Pancreas (tissue), 10 donors: ENCODE data around the gene EHF. TPM values are rescaled to one million over a fixed set of nuclear protein-coding genes. Genes with fewer than 3 reads are reported as not detected.

Experiments used
- ATAC-seq, 4 donors: fragments of 200-7000 bp; cut with Tn5 transposase; one replicate each; pipeline versions ENCODE4 v1.8.0 to v1.9.1; 2020; ENCODE audit warnings: mild to moderate bottlenecking in 4 of 4, moderate library complexity in 4 of 4
- DNase-seq, 6 donors: peaks; one replicate each; pipeline ENCODE4 v3.0.0-alpha.2; 2020
- FAIRE-seq: peaks from 2 replicates; lab custom pipeline; 2012; peaks lifted over from hg19 to GRCh38; lab: Jason Lieb, UNC
- H3K27ac ChIP-seq, 4 donors: fragments of 200-600 bp; sonication (generic); 1 replicate in 3 of 4; 2 replicates in 1 of 4; pipeline versions ENCODE4 v1.5.0 to v1.8.0; 2020
- H3K27me3 ChIP-seq, 4 donors: fragments of 200-600 bp; one replicate each; pipeline ENCODE4 v1.8.0; 2021
- H3K36me3 ChIP-seq, 3 donors: fragments of 200-600 bp; sonication (generic) in 1 of 3; one replicate each; pipeline versions ENCODE4 v1.5.0 to v1.8.0; 2020 to 2021
- H3K4me1 ChIP-seq, 3 donors: fragments of 200-600 bp; one replicate each; pipeline ENCODE4 v1.8.0; 2021
- H3K4me3 ChIP-seq, 4 donors: fragments of 200-600 bp; sonication (generic) in 2 of 4; one replicate each; pipeline versions ENCODE4 v1.5.0 to v1.8.0; 2020 to 2021
- H3K9me3 ChIP-seq, 4 donors: fragments of 200-600 bp; one replicate each; pipeline ENCODE4 v1.8.0; 2021
- WGBS, 2 donors: extraction: QIAGEN DNeasy Blood & Tissue Kit; methylation state at CpG; one replicate each; pipeline ENCODE4 v1.1.7; 2013; 5-methylcytosine and 5-hydroxymethylcytosine counted together
- intact Hi-C, 3 donors: fragments of 100-400 bp; cut with DNase I; formaldehyde crosslinking; loops; one replicate each; pipeline versions ENCODE4 v1.11.1 to v1.14.2; 2022
- polyA plus RNA-seq, 2 donors: library from polyadenylated mRNA; stranded (reverse); fragments of 200-250 nt; gene quantifications; one replicate each; pipeline ENCODE4 v1.2.3, GENCODE V29; 2013
- total RNA-seq, 6 donors: library from RNA; stranded (reverse); fragmentation: NEBNext Ultra II Directional in 4 of 6; extraction: Animal tissue kit (Norgen Biotek cat#: 25700) in 4 of 6; gene quantifications; one replicate each; pipeline versions ENCODE4 v1.2.1 to v1.2.4, GENCODE V29; 2021 to 2023
- TF ChIP-seq, protein P1 (sequence below), 4 donors: fragments of 200-600 bp; sonication (generic) in 3 of 4; IDR thresholded peaks; one replicate each; pipeline versions ENCODE4 v1.5.0 to v1.8.0; 2021; ENCODE audit warnings: antibody characterized with exemption in 4 of 4
- donor health status: healthy with polysubstance abuse.
- donor health status: DM: no; HTN: no; CAD: no; lungs with moderate emphysema.
- donor health status: DM: no; HTN: no; CAD: no.
- donor health status: control.
- donor health status: control.
- donor health status: Bipolar disorder and iron deficiency.
- donor health status: DM: yes; HTN: yes; CAD: no.
- donor health status: DM: no; HTN: no; CAD: no.
- donor health status: DM: no; HTN: no; CAD: no.
- donor health status: DM: yes; HTN: yes; CAD: no.

EHF gene
- total and polyA plus RNA-seq, 8 donors, result 7.7 to 58.2 (median 32.4) TPM

DNA sequence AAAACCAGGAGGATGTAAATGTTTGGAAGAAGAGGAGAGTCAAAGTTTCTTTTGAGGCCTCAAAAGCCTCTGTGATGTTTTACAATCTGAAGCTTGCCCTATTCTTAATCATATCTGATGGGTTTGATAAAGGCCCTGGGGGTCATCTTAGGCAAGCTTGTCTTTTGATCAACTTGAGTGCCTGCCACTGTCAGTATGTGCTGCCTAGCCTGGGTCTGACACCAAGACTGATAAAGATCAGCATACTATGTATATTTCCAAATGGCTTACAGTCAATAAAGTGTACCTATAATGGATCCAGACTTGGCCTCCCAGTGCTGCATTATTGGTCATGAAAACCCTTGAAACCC, 12.7 kb downstream of the EHF start:
- peaks cover 63 to 80% (median 65%) of the 10 kb centered on the region in 3 donors for H3K4me1 ChIP-seq

DNA sequence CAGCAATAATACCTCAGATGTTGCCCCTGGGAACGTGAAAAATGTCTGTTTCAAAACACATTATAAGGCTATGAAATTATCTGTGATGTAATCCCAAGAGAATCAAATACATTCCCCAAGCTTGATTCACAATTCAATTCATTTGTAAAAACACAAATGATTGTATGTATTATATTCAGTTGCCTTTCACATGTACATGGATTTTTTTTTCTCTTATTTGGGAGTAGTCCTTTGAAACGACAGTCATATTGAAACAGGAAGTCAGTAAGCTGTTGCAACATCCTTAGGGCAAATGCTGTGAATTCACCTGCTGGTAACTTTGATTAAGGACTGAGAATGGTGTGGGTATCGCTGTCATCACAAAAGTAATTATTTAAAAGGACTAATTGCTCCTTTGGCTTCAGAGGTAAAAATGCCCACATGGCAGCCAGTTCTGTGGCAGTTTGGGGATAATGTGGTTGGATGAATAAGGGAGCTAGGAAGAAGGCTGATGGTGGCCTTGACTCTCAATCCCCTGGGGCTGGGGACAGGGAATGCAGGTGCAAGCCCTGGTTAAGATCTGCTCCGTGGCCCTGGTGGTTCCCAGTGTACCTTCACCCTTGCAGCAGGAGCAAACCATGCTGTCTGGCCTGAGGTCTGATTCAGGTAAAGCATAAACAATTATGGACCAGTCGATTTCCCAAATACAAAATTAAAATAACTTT, 13.2 kb downstream of the EHF start:
- peak overlapping the region; percentile 63 to 92 (median 80) for H3K27ac ChIP-seq
- intact Hi-C loops, result no loop called here
- peak; percentile 24 to 58 (median 48) for ATAC-seq
- peak overlapping the region in 1 of 4 donors; percentile 29 for H3K4me3 ChIP-seq
- H3K27me3 ChIP-seq, result no peaks in the 10 kb centered on the region
- H3K9me3 ChIP-seq, result no peaks in the 10 kb centered on the region
- 10 to 11% methylated on average over 5 of the region's 5 CpGs for WGBS, 2 donors
- TF ChIP-seq, protein P1, sequence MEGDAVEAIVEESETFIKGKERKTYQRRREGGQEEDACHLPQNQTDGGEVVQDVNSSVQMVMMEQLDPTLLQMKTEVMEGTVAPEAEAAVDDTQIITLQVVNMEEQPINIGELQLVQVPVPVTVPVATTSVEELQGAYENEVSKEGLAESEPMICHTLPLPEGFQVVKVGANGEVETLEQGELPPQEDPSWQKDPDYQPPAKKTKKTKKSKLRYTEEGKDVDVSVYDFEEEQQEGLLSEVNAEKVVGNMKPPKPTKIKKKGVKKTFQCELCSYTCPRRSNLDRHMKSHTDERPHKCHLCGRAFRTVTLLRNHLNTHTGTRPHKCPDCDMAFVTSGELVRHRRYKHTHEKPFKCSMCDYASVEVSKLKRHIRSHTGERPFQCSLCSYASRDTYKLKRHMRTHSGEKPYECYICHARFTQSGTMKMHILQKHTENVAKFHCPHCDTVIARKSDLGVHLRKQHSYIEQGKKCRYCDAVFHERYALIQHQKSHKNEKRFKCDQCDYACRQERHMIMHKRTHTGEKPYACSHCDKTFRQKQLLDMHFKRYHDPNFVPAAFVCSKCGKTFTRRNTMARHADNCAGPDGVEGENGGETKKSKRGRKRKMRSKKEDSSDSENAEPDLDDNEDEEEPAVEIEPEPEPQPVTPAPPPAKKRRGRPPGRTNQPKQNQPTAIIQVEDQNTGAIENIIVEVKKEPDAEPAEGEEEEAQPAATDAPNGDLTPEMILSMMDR (IDR thresholded peaks at IDR 0.05), result no peak
- FAIRE-seq, result no peak
- no peaks in the 10 kb centered on the region for H3K36me3 ChIP-seq
- DNase-seq, result peak in 1 of 6 donors; percentile 41
- peaks cover 68 to 85% (median 70%) of the 10 kb centered on the region in 3 donors for H3K4me1 ChIP-seq

More for the DNA sequence above, 12.7 kb downstream of the EHF start:
- peak overlapping the region in 1 of 4 donors; percentile 29 for H3K4me3 ChIP-seq
- H3K9me3 ChIP-seq, result no peaks in the 10 kb centered on the region
- FAIRE-seq (no peak), ATAC-seq (no peak), DNase-seq (no peak)
- H3K27me3 ChIP-seq, result no peaks in the 10 kb centered on the region
- intact Hi-C loops, result no loop called here
- H3K36me3 ChIP-seq, result no peaks in the 10 kb centered on the region
- TF ChIP-seq, protein P1 (IDR thresholded peaks at IDR 0.05), result no peak
- H3K27ac ChIP-seq, result peak overlapping the region; percentile 63 to 92 (median 80)

DNA sequence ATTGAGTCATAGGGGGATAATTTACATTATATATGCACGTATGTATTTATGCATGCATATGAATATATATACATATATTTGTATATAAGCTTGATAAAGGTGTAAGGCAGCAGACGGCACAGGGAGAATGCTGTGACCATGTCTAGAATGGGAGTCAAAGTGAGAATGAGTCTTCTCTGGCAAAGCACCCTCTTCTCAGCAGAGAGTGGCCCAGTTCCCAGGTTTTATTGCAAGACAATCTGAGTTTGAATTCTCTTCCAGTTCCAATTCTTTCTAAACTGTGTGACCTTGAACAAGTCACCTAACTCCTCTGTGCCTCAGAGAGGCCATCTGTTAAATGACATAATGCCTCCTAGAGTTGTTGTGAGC, 13.8 kb downstream of the EHF start:
- Histone ChIP-seq H3K27me3 (no peaks in the 10 kb centered on the region), H3K27ac (peak overlapping the region; percentile 63 to 92 (median 80)), H3K4me3 (no peak overlapping the region), H3K9me3 (no peaks in the 10 kb centered on the region), H3K4me1 (peaks cover 74 to 91% (median 76%) of the 10 kb centered on the region in 3 donors), H3K36me3 (no peaks in the 10 kb centered on the region)
- DNase-seq, result no peak
- peak in 2 of 4 donors; percentile 4 to 7 for ATAC-seq
- TF ChIP-seq, protein P1 (IDR thresholded peaks at IDR 0.05), result no peak
- WGBS, 2 donors, result 24 to 30% methylated on average over 2 of the region's 2 CpGs
- intact Hi-C loops, result no loop called here
- no peak for FAIRE-seq

DNA sequence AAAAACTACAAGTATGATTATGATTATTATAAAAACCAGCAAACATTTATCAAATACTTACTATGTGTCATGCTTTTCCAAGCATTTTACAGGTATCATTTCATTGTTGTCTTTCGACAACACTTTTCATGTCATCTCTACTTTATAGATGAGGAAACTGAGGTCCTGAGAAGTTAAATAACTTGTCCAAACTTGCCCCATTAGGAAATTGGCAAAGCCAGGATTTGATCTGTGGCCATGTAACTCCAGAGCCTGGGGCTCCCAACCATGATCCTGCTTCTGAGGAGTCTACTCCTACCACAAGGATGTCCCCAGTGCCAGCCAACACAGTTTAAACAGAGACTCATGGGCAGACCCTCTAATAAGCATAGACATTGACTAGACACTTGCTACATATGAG, 15.2 kb downstream of the EHF start:
- intact Hi-C loops, result no loop called here
- Histone ChIP-seq H3K27me3 (no peaks in the 10 kb centered on the region), H3K27ac (peak overlapping the region in 3 of 4 donors; percentile 5 to 92 (median 87)), H3K4me3 (no peak overlapping the region), H3K9me3 (no peaks in the 10 kb centered on the region), H3K36me3 (no peaks in the 10 kb centered on the region), H3K4me1 (peaks cover 78 to 94% (median 81%) of the 10 kb centered on the region in 3 donors)
- WGBS, 2 donors, result 93 to 100% methylated on average over 1 of the region's 1 CpG
- FAIRE-seq (no peak), DNase-seq (no peak), ATAC-seq (no peak)
- TF ChIP-seq, protein P1 (IDR thresholded peaks at IDR 0.05), result no peak

DNA sequence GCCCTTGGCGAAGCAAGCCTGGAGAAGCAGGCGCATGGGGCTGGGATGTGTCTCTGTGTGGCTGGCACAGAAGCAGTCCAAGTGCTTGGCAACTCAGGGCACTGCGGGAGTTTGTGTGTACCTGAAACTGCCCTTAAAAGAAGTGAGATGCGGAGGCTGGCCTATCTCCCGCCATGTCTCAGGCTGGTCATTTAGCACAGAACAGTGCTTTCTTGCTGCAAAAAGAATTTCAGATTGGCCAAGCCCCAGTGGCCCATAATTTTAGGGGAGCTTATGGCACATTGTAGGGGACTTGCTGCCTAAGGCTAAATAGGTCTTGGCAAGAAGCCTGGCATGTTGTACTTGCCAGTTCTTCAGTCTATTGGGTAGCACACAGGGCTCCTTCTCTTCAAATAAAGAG, 16.4 kb downstream of the EHF start:
- FAIRE-seq (no peak), DNase-seq (no peak), ATAC-seq (no peak)
- H3K27me3 ChIP-seq, result no peaks in the 10 kb centered on the region
- 39 to 43% methylated on average over 5 of the region's 5 CpGs for WGBS, 2 donors
- no peaks in the 10 kb centered on the region for H3K36me3 ChIP-seq
- TF ChIP-seq, protein P1 (IDR thresholded peaks at IDR 0.05), result no peak
- peaks cover 84 to 94% (median 87%) of the 10 kb centered on the region in 3 donors for H3K4me1 ChIP-seq
- H3K27ac ChIP-seq, result peak overlapping the region in 3 of 4 donors; percentile 30 to 92 (median 68)
- intact Hi-C loops, result no loop called here
- no peak overlapping the region for H3K4me3 ChIP-seq
- H3K9me3 ChIP-seq, result no peaks in the 10 kb centered on the region
